Activated CD4-positive, CD25-positive, alpha-beta regulatory T cell treated with anti-CD3 and anti-CD28 coated beads, Interleukin-2, amount 50 U/mL, for 16 hours (primary cell): Measurements from ENCODE around the gene IL3.

Experiments used
- DNase-seq: peaks from one replicate; pipeline ENCODE4 v3.0.0-alpha.2; 2020; ENCODE audit warnings: low read depth, low spot score

Gene IL3

DNA sequence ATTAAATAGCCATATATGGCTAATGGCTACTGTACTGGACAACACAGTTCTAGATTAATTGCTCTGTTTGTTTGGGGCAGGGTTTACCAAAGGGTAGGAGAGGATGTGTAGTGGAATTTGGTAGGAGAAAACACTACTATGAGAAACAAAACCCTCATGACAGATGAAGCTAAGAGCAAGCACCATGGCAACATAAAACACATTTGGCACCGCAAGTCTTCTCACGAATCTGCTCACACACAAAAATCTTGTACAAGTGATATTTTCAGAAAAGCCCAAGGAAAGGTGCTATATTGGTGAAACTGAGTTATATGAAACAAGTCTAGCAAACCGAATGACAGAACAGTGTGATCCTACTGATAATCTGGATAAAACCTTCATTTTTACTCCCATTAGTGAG is 51.7 kb downstream of the IL3 start:
- no peak for DNase-seq
